SK-N-SH treated with all-trans-retinoic acid at 6 μM for 48 hours (cell line): ENCODE results near the gene TFR2.

ENCODE experiments used
- BACH2 ChIP-seq: fragments of 250-450 bp; sonication (Bioruptor Pico); IDR thresholded peaks from 2 replicates; pipeline ENCODE4 v1.9.0; 2021; ENCODE audit warnings: mild to moderate bottlenecking, borderline replicate concordance
- CSDC2 ChIP-seq: fragments of 250-450 bp; sonication (Bioruptor Pico); IDR thresholded peaks from 2 replicates; pipeline ENCODE4 v1.5.0; 2020; ENCODE audit warnings: mild to moderate bottlenecking, moderate library complexity
- ESRRG ChIP-seq: fragments of 250-450 bp; sonication (Bioruptor Pico); IDR thresholded peaks from 2 replicates; pipeline ENCODE4 v1.6.1; 2021; ENCODE audit warnings: mild to moderate bottlenecking
- ISL1 ChIP-seq: fragments of 250-450 bp; sonication (Bioruptor Pico); IDR thresholded peaks from 2 replicates; pipeline ENCODE4 v2.1.2; 2022; ENCODE audit warnings: mild to moderate bottlenecking, moderate library complexity
- PPARA ChIP-seq: fragments of 250-450 bp; sonication (Bioruptor Pico); IDR thresholded peaks from 2 replicates; pipeline ENCODE4 v1.5.0; 2020; ENCODE audit warnings: mild to moderate bottlenecking, borderline replicate concordance
- RARB ChIP-seq: fragments of 250-450 bp; sonication (Bioruptor Pico); IDR thresholded peaks from 2 replicates; pipeline ENCODE4 v1.8.0; 2021; ENCODE audit warnings: mild to moderate bottlenecking, moderate library complexity
- TCF4 ChIP-seq: fragments of 250-450 bp; sonication (Bioruptor Pico); IDR thresholded peaks from 2 replicates; pipeline ENCODE4 v1.8.0; 2021; ENCODE audit warnings: mild to moderate bottlenecking, moderate library complexity, borderline replicate concordance
- TOX ChIP-seq: fragments of 250-450 bp; sonication (Bioruptor Pico); IDR thresholded peaks from 2 replicates; pipeline ENCODE4 v1.8.0; 2021; ENCODE audit warnings: mild to moderate bottlenecking, moderate library complexity, borderline replicate concordance
- ZFP3 ChIP-seq: fragments of 250-450 bp; sonication (Bioruptor Pico); IDR thresholded peaks from 2 replicates; pipeline ENCODE4 v1.5.0; 2020; ENCODE audit warnings: mild to moderate bottlenecking, moderate library complexity
- ZFP30 ChIP-seq: fragments of 450-650 bp; formaldehyde crosslinking; IDR thresholded peaks from 2 replicates; pipeline ENCODE4 v1.5.0; 2022; ENCODE audit warnings: mild to moderate bottlenecking, moderate library complexity
- TF ChIP-seq, protein P1 (sequence below): fragments of 250-450 bp; sonication (Bioruptor Pico); IDR thresholded peaks from 2 replicates; pipeline ENCODE4 v1.8.0; 2020; ENCODE audit warnings: mild to moderate bottlenecking, moderate library complexity, borderline replicate concordance
- TF ChIP-seq, protein P2 (sequence below): fragments of 250-450 bp; sonication (Bioruptor Pico); IDR thresholded peaks from 2 replicates; pipeline ENCODE4 v1.8.0; 2021; ENCODE audit warnings: low read depth, mild to moderate bottlenecking, moderate library complexity, borderline replicate concordance
- TF ChIP-seq, protein P3 (sequence below): fragments of 250-450 bp; sonication (Bioruptor Pico); IDR thresholded peaks from 2 replicates; pipeline ENCODE4 v1.5.0; 2020; ENCODE audit warnings: mild to moderate bottlenecking, moderate library complexity

DNA sequence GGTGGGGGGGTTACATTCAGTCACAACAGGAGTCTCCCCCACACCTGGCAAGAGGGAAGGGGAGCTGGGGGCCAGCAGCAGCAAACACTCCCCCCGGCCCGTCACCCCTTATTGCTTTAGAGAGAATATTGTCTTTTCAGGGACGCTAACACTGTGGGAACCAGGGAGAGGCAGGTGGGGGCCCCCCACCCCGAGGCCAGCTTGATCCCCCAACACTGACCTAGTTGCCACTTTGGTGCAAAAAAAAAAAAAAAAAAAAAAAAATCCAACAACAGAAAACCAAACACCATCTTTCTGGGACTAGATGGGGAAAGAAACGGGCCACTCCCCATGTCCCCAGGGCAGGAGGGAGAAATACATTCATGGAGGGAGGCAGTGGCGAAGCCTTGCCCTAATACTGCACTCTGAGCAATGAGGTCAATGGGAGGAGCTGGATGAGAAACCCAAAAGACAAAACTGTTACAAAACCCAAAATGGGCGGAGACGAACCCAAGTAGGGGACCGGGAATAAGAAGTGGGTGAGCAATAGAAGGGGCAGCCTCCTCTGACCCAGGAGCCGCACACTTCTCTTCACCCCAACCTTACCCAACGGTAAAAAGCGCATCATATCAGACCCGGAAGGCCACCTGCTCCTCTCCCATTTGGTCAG, 38.7 kb upstream of the TFR2 start:
- no peak for TF ChIP-seq ISL1 (CRISPR knock-in tag)
- TF ChIP-seq ZFP3 (CRISPR knock-in tag), result no peak
- no peak for TF ChIP-seq CSDC2 (CRISPR knock-in tag)
- no peak for TF ChIP-seq BACH2 (CRISPR knock-in tag)
- no peak for TF ChIP-seq ESRRG (CRISPR knock-in tag)
- TF ChIP-seq RARB, result no peak
- TF ChIP-seq, protein P1, sequence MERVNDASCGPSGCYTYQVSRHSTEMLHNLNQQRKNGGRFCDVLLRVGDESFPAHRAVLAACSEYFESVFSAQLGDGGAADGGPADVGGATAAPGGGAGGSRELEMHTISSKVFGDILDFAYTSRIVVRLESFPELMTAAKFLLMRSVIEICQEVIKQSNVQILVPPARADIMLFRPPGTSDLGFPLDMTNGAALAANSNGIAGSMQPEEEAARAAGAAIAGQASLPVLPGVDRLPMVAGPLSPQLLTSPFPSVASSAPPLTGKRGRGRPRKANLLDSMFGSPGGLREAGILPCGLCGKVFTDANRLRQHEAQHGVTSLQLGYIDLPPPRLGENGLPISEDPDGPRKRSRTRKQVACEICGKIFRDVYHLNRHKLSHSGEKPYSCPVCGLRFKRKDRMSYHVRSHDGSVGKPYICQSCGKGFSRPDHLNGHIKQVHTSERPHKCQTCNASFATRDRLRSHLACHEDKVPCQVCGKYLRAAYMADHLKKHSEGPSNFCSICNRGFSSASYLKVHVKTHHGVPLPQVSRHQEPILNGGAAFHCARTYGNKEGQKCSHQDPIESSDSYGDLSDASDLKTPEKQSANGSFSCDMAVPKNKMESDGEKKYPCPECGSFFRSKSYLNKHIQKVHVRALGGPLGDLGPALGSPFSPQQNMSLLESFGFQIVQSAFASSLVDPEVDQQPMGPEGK (CRISPR knock-in tag), result no peak
- no peak for TF ChIP-seq ZFP30
- TF ChIP-seq, protein P2, sequence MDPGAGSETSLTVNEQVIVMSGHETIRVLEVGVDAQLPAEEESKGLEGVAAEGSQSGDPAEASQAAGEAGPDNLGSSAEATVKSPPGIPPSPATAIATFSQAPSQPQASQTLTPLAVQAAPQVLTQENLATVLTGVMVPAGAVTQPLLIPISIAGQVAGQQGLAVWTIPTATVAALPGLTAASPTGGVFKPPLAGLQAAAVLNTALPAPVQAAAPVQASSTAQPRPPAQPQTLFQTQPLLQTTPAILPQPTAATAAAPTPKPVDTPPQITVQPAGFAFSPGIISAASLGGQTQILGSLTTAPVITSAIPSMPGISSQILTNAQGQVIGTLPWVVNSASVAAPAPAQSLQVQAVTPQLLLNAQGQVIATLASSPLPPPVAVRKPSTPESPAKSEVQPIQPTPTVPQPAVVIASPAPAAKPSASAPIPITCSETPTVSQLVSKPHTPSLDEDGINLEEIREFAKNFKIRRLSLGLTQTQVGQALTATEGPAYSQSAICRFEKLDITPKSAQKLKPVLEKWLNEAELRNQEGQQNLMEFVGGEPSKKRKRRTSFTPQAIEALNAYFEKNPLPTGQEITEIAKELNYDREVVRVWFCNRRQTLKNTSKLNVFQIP (CRISPR knock-in tag), result no peak
- no peak for TF ChIP-seq PPARA
- TF ChIP-seq, protein P3, sequence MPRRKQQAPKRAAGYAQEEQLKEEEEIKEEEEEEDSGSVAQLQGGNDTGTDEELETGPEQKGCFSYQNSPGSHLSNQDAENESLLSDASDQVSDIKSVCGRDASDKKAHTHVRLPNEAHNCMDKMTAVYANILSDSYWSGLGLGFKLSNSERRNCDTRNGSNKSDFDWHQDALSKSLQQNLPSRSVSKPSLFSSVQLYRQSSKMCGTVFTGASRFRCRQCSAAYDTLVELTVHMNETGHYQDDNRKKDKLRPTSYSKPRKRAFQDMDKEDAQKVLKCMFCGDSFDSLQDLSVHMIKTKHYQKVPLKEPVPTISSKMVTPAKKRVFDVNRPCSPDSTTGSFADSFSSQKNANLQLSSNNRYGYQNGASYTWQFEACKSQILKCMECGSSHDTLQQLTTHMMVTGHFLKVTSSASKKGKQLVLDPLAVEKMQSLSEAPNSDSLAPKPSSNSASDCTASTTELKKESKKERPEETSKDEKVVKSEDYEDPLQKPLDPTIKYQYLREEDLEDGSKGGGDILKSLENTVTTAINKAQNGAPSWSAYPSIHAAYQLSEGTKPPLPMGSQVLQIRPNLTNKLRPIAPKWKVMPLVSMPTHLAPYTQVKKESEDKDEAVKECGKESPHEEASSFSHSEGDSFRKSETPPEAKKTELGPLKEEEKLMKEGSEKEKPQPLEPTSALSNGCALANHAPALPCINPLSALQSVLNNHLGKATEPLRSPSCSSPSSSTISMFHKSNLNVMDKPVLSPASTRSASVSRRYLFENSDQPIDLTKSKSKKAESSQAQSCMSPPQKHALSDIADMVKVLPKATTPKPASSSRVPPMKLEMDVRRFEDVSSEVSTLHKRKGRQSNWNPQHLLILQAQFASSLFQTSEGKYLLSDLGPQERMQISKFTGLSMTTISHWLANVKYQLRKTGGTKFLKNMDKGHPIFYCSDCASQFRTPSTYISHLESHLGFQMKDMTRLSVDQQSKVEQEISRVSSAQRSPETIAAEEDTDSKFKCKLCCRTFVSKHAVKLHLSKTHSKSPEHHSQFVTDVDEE (CRISPR knock-in tag), result no peak
- no peak for TF ChIP-seq TOX (CRISPR knock-in tag)
- TF ChIP-seq TCF4 (CRISPR knock-in tag), result no peak
